Activated naive CD8-positive, alpha-beta T cell treated with anti-CD3 and anti-CD28 coated beads for 36 hours (primary cell): ENCODE results near the gene FHAD1. TPM values are rescaled to one million over a fixed set of nuclear protein-coding genes. Genes with fewer than 3 reads are reported as not detected.

Experiments used
- DNase-seq: peaks from one replicate; pipeline ENCODE4 v3.0.0; 2021
- H3K27ac Mint-ChIP-seq: one replicate; pipeline ENCODE4 v1.8.0; 2022; ENCODE audit warnings: mild to moderate bottlenecking, moderate library complexity, mixed read lengths
- H3K27me3 Mint-ChIP-seq: one replicate; pipeline ENCODE4 v1.8.0; 2022; ENCODE audit warnings: mild to moderate bottlenecking, mixed read lengths
- H3K36me3 Mint-ChIP-seq: one replicate; pipeline ENCODE4 v1.8.0; 2021; ENCODE audit warnings: mild to moderate bottlenecking, mixed read lengths
- H3K4me1 Mint-ChIP-seq: one replicate; pipeline ENCODE4 v1.8.0; 2021; ENCODE audit warnings: mixed read lengths
- H3K4me3 Mint-ChIP-seq: one replicate; pipeline ENCODE4 v1.8.0; 2022; ENCODE audit warnings: mild to moderate bottlenecking, moderate library complexity, mixed read lengths
- H3K9me3 Mint-ChIP-seq: one replicate; pipeline ENCODE4 v1.8.0; 2022; ENCODE audit warnings: mixed read lengths
- total RNA-seq, 2 experiments: library from RNA; stranded (reverse); gene quantifications; one replicate each; pipeline ENCODE4 v1.2.3, GENCODE V29; 2021

Gene FHAD1
- total RNA-seq, 2 experiments from 2014 or later = 0.49 to 0.70 TPM

GRCh38 chr1:15326691-15327588 is 79.9 kb downstream of the FHAD1 start:
- H3K27me3 Mint-ChIP-seq = peaks cover 22% of the 10 kb centered on the region
- H3K9me3 Mint-ChIP-seq = no peaks in the 10 kb centered on the region
- peaks cover 3% of the 10 kb centered on the region for H3K4me1 Mint-ChIP-seq
- H3K27ac Mint-ChIP-seq = no peak overlapping the region
- H3K4me3 Mint-ChIP-seq = no peak overlapping the region
- no peaks in the 10 kb centered on the region for H3K36me3 Mint-ChIP-seq
- no peak for DNase-seq

GRCh38 chr1:15328351-15329103 is 81.5 kb downstream of the FHAD1 start:
- H3K4me1 Mint-ChIP-seq = peaks cover 3% of the 10 kb centered on the region

GRCh38 chr1:15329104-15329820 is 82.2 kb downstream of the FHAD1 start:
- Mint-ChIP-seq H3K4me1 (peaks cover 3% of the 10 kb centered on the region), H3K27me3 (peaks cover 26% of the 10 kb centered on the region), H3K27ac (no peak overlapping the region), H3K4me3 (no peak overlapping the region), H3K36me3 (no peaks in the 10 kb centered on the region), H3K9me3 (no peaks in the 10 kb centered on the region)
- no peak for DNase-seq

More at GRCh38 chr1:15328351-15329103, 81.5 kb downstream of the FHAD1 start:
- no peaks in the 10 kb centered on the region for H3K9me3 Mint-ChIP-seq
- no peaks in the 10 kb centered on the region for H3K36me3 Mint-ChIP-seq
- no peak overlapping the region for H3K27ac Mint-ChIP-seq
- no peak overlapping the region for H3K4me3 Mint-ChIP-seq
- DNase-seq = no peak
- H3K27me3 Mint-ChIP-seq = peaks cover 26% of the 10 kb centered on the region

- Mint-ChIP-seq H3K4me3 (no peak overlapping the region), H3K36me3 (no peaks in the 10 kb centered on the region), H3K9me3 (no peaks in the 10 kb centered on the region), H3K4me1 (peaks cover 3% of the 10 kb centered on the region), H3K27me3 (peaks cover 29% of the 10 kb centered on the region), H3K27ac (no peak overlapping the region)
- no peak for DNase-seq
These were observed 83.0 kb downstream of the FHAD1 start for GRCh38 chr1:15330028-15330427.

- no peak for DNase-seq
- peaks cover 30% of the 10 kb centered on the region for H3K27me3 Mint-ChIP-seq
- H3K9me3 Mint-ChIP-seq = no peaks in the 10 kb centered on the region
- peaks cover 3% of the 10 kb centered on the region for H3K4me1 Mint-ChIP-seq
- H3K36me3 Mint-ChIP-seq = no peaks in the 10 kb centered on the region
- no peak overlapping the region for H3K4me3 Mint-ChIP-seq
- H3K27ac Mint-ChIP-seq = no peak overlapping the region
These were observed 84.2 kb downstream of the FHAD1 start for GRCh38 chr1:15331180-15331579.

GRCh38 chr1:15331734-15332133 is 84.7 kb downstream of the FHAD1 start:
- peaks cover 3% of the 10 kb centered on the region for H3K4me1 Mint-ChIP-seq
- H3K27me3 Mint-ChIP-seq = peaks cover 30% of the 10 kb centered on the region
- DNase-seq = no peak
- H3K27ac Mint-ChIP-seq = no peak overlapping the region
- no peaks in the 10 kb centered on the region for H3K36me3 Mint-ChIP-seq
- H3K9me3 Mint-ChIP-seq = no peaks in the 10 kb centered on the region
- H3K4me3 Mint-ChIP-seq = no peak overlapping the region

GRCh38 chr1:15332525-15332924 is 85.5 kb downstream of the FHAD1 start:
- Mint-ChIP-seq H3K9me3 (no peaks in the 10 kb centered on the region), H3K27me3 (peaks cover 33% of the 10 kb centered on the region), H3K27ac (no peak overlapping the region), H3K4me3 (no peak overlapping the region), H3K4me1 (peaks cover 3% of the 10 kb centered on the region), H3K36me3 (no peaks in the 10 kb centered on the region)
- no peak for DNase-seq

- DNase-seq = no peak
- H3K4me3 Mint-ChIP-seq = no peak overlapping the region
- no peaks in the 10 kb centered on the region for H3K9me3 Mint-ChIP-seq
- H3K27ac Mint-ChIP-seq = no peak overlapping the region
- no peaks in the 10 kb centered on the region for H3K36me3 Mint-ChIP-seq
- peaks cover 3% of the 10 kb centered on the region for H3K4me1 Mint-ChIP-seq
- peaks cover 30% of the 10 kb centered on the region for H3K27me3 Mint-ChIP-seq
These were observed 86.1 kb downstream of the FHAD1 start for GRCh38 chr1:15332952-15333715.

GRCh38 chr1:15334995-15335394 is 88.0 kb downstream of the FHAD1 start:
- H3K9me3 Mint-ChIP-seq = no peaks in the 10 kb centered on the region
- peaks cover 19% of the 10 kb centered on the region for H3K27me3 Mint-ChIP-seq
- H3K27ac Mint-ChIP-seq = no peak overlapping the region
- H3K4me1 Mint-ChIP-seq = no peaks in the 10 kb centered on the region
- H3K36me3 Mint-ChIP-seq = no peaks in the 10 kb centered on the region
- no peak overlapping the region for H3K4me3 Mint-ChIP-seq
- DNase-seq = no peak

GRCh38 chr1:15336866-15337265 is 89.8 kb downstream of the FHAD1 start:
- H3K4me1 Mint-ChIP-seq = peaks cover 4% of the 10 kb centered on the region
- no peaks in the 10 kb centered on the region for H3K9me3 Mint-ChIP-seq
- no peak overlapping the region for H3K4me3 Mint-ChIP-seq
- no peak for DNase-seq
- H3K27ac Mint-ChIP-seq = no peak overlapping the region
- no peaks in the 10 kb centered on the region for H3K36me3 Mint-ChIP-seq
- peaks cover 18% of the 10 kb centered on the region for H3K27me3 Mint-ChIP-seq

GRCh38 chr1:15337656-15338402 is 90.8 kb downstream of the FHAD1 start:
- Mint-ChIP-seq H3K36me3 (no peaks in the 10 kb centered on the region), H3K27me3 (peaks cover 23% of the 10 kb centered on the region), H3K27ac (no peak overlapping the region), H3K4me3 (no peak overlapping the region), H3K9me3 (no peaks in the 10 kb centered on the region), H3K4me1 (peaks cover 4% of the 10 kb centered on the region)
- no peak for DNase-seq

- Mint-ChIP-seq H3K4me3 (no peak overlapping the region), H3K36me3 (no peaks in the 10 kb centered on the region), H3K9me3 (no peaks in the 10 kb centered on the region)
These were observed 92.5 kb downstream of the FHAD1 start for GRCh38 chr1:15339570-15339969.

GRCh38 chr1:15341228-15341627 is 94.2 kb downstream of the FHAD1 start:
- Mint-ChIP-seq H3K36me3 (no peaks in the 10 kb centered on the region), H3K4me3 (no peak overlapping the region), H3K9me3 (no peaks in the 10 kb centered on the region), H3K4me1 (peaks cover 15% of the 10 kb centered on the region), H3K27ac (no peak overlapping the region), H3K27me3 (peaks cover 48% of the 10 kb centered on the region)
- no peak for DNase-seq

More at GRCh38 chr1:15339570-15339969, 92.5 kb downstream of the FHAD1 start:
- DNase-seq = no peak
- H3K27me3 Mint-ChIP-seq = peaks cover 35% of the 10 kb centered on the region
- H3K4me1 Mint-ChIP-seq = peaks cover 4% of the 10 kb centered on the region
- no peak overlapping the region for H3K27ac Mint-ChIP-seq
